ENCODE data around the gene CFAP99. TPM values are rescaled to one million over a fixed set of nuclear protein-coding genes. Genes with fewer than 3 reads are reported as not detected.
A peak's percentile ranks its signal among the peaks of the same experiment; 100 is the strongest.

CFAP99 gene
- total RNA-seq, 4 donors from 2014 or later = 0.21 to 0.46 TPM; not detected in 2

GRCh38 chr4:2407991-2408342, 10.8 kb upstream of the CFAP99 start:
- TF ChIP-seq POLR2A (IDR thresholded peaks at IDR 0.05) (no peak), CTCF (IDR thresholded peaks at IDR 0.05) (no peak)
- H3K27me3 ChIP-seq = no peaks in the 10 kb centered on the region
- intact Hi-C loops (cut with DNase I; ENCODE audit: low total_unique reads) = loop anchor here (10.0 kb wide), 1 partner anchor 143 kb away; the partner anchor contains the start of gene MXD4
- no peaks in the 10 kb centered on the region for H3K36me3 ChIP-seq
- no peaks in the 10 kb centered on the region for H3K4me1 ChIP-seq
- H3K9me3 ChIP-seq = no peaks in the 10 kb centered on the region
- no peak overlapping the region for H3K4me3 ChIP-seq
- DNase-seq = no peak
- H3K27ac ChIP-seq = no peak overlapping the region

GRCh38 chr4:2408401-2408958, 10.3 kb upstream of the CFAP99 start:
- H3K27ac ChIP-seq = no peak overlapping the region
- H3K4me1 ChIP-seq = no peaks in the 10 kb centered on the region
- H3K4me3 ChIP-seq = no peak overlapping the region
- intact Hi-C loops (cut with DNase I; ENCODE audit: low total_unique reads) = loop anchor here (10.0 kb wide), 1 partner anchor 144 kb away; the partner anchor contains the start of gene MXD4
- TF ChIP-seq CTCF (IDR thresholded peaks at IDR 0.05) (no peak), POLR2A (IDR thresholded peaks at IDR 0.05) (no peak)
- H3K27me3 ChIP-seq = no peaks in the 10 kb centered on the region
- no peaks in the 10 kb centered on the region for H3K36me3 ChIP-seq
- no peak for DNase-seq
- no peaks in the 10 kb centered on the region for H3K9me3 ChIP-seq

GRCh38 chr4:2408976-2409375, 9.8 kb upstream of the CFAP99 start:
- intact Hi-C loops (cut with DNase I; ENCODE audit: low total_unique reads) = loop anchor here (10.0 kb wide), 1 partner anchor 144 kb away; the partner anchor contains the start of gene MXD4
- no peak for DNase-seq
- H3K4me3 ChIP-seq = no peak overlapping the region
- H3K36me3 ChIP-seq = no peaks in the 10 kb centered on the region
- TF ChIP-seq POLR2A (IDR thresholded peaks at IDR 0.05) = no peak
- H3K4me1 ChIP-seq = no peaks in the 10 kb centered on the region
- H3K27me3 ChIP-seq = no peaks in the 10 kb centered on the region
- no peaks in the 10 kb centered on the region for H3K9me3 ChIP-seq
- no peak overlapping the region for H3K27ac ChIP-seq

GRCh38 chr4:2409381-2409783, 9.4 kb upstream of the CFAP99 start:
- Histone ChIP-seq H3K36me3 (no peaks in the 10 kb centered on the region), H3K9me3 (no peaks in the 10 kb centered on the region), H3K4me1 (no peaks in the 10 kb centered on the region), H3K4me3 (no peak overlapping the region), H3K27me3 (no peaks in the 10 kb centered on the region), H3K27ac (no peak overlapping the region)
- TF ChIP-seq POLR2A (IDR thresholded peaks at IDR 0.05) (no peak), CTCF (IDR thresholded peaks at IDR 0.05) (no peak)
- no peak for DNase-seq
- intact Hi-C loops (cut with DNase I; ENCODE audit: low total_unique reads) = loop anchor here (10.0 kb wide), 1 partner anchor 145 kb away; the partner anchor contains the start of gene MXD4

- peak overlapping the region in 1 of 2 donors; percentile 61 for H3K27ac ChIP-seq
- no peaks in the 10 kb centered on the region for H3K36me3 ChIP-seq
- H3K4me1 ChIP-seq = no peaks in the 10 kb centered on the region
- TF ChIP-seq POLR2A (IDR thresholded peaks at IDR 0.05) (no peak), CTCF (IDR thresholded peaks at IDR 0.05) (no peak)
- no peak overlapping the region for H3K4me3 ChIP-seq
- intact Hi-C loops (cut with DNase I; ENCODE audit: low total_unique reads) = no loop called here
- H3K9me3 ChIP-seq = no peaks in the 10 kb centered on the region
- DNase-seq = no peak
- peaks cover 0 to 6% of the 10 kb centered on the region in 2 donors for H3K27me3 ChIP-seq
These were observed 6.8 kb upstream of the CFAP99 start for GRCh38 chr4:2411786-2412510.

All from uterus (tissue), 4 donors.